GM15510 (cell line): Measurements from ENCODE around the gene FOXP1.

Experiments
- POLR2A ChIP-seq: IDR thresholded peaks from 3 replicates; pipeline ENCODE4 v1.6.1; 2011; ENCODE audit warnings: borderline replicate concordance; ENCODE audit not compliant: insufficient read length; ENCODE audit errors: extremely low read depth

FOXP1 gene

DNA sequence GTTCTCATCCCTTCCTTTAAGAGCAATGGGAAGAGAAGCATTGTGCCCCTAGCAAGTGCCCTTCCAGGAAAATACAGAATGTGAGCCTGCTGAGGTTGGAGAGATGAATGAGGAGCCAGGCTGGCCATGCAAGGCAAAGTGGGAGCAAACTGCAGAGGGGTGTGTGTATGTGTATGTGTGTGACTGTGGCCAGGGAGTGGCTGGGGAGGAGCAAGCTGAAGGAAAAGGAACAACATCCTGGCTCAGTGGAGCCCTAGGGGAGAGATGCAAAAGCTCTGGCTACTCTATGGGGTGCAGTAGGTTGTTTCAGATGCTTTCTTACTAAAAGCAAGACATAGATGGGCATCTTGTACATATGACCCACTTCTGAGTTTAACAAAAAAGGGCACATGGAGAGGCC, 20.6 kb downstream of the FOXP1 start:
- no peak for TF ChIP-seq POLR2A

DNA sequence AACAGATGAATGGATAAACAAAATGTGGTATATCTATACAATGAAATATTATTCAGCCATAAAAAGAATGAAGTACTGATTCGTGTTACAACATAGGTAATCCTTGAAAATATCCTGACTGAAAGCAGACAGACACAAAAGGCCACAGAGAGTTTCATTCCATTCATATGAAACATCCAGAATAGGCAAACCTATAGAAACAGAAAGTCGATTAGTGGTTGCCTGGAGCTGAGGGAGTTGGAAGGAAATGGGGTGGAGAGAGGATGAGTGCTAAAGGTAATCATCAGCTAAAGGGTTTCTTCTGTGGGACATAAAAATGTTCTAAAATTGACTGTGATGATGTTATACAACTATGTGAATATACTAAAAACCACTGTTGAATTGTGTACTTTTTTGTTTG, 22.9 kb downstream of the FOXP1 start:
- no peak for TF ChIP-seq POLR2A

DNA sequence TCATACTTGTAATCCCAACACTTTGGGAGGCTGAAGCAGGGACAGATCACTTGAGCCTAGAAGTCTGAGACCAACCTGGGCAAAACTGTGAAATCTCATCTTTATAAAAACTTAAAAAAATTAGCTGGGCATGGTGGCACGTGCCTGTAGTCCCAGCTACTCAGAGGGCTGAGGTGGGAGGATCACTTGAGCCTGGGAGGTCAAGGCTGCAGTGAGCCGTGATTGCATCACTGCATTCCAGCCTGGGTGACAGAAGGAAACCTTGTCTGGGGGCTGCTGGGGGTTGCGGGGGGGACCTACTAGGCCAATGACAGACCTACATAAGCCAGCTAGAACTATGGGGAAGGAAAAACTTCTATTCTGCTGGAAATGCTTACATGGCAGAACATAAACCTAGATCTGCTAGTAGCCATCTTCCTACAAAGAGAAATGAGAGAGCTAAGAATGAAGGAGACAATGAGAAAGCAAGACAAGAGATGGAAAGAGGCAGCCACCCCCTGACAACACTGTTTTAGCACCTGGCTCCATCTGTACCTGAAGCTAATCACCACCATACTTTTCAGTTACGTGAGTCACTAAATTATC, 23.9 kb downstream of the FOXP1 start:
- TF ChIP-seq POLR2A: no peak

DNA sequence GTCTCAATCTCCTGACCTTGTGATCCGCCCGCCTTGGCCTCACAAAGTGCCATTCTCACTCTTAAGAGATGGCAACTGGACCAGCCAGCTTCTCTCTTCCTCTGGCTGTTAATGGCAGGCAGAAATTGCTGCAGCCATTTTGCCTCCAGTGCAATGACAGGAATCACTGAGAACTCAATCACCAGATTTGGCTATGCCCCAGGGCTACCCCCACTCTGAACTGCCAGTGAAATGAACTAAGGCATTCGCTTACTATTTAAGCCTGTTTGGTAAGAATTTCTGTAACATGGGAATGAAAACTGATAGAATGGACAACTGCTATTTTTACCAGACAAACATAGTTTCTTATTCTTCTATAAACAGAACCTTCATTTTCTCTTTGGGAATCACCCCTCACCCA, 24.5 kb downstream of the FOXP1 start:
- TF ChIP-seq POLR2A: no peak

DNA sequence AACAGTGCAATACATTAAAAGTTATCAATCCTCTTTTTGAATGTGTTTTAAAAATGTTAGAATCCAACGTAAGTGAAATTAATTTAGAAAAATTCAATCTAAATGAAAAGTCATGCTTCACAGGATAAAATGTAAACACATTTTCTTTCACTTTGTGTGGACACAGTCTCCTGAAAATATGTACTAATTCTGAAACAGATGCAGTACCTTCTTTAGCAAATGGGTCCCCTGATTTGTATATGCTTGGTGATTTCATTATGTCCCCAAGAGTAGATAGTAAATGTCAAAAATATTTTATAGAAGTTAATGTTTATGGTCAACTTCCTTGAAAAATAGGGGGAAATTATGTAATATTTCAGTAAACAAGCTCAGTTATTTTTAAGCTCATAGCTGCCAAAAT, 28.9 kb downstream of the FOXP1 start:
- TF ChIP-seq POLR2A: no peak

DNA sequence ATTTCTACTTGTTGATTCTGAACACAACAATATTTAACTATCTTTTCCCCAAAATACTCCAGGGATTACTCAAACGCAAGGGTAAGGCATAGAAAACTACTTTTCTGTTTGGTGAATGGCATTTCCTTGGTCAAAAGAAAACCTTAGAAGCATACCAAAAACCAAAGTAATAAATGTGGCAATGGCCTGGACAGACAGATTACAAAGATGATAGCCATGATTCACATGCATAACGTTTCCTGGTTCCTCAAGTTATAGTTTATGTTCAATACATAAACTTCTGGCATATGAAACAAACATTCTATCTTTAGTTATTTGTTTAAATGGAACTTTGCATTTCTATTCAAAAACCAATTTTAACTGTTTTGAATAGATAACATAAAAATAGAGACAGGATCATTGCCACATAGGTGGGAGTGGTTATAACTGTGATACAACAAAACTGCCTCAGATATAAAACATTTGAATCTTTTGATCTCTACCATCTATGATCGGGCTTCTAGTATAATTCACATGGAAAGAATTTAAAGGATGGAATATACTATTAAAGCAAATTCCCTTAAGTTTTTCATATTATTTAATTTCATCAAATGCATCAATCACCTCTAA, 32.1 kb downstream of the FOXP1 start:
- no peak for TF ChIP-seq POLR2A

DNA sequence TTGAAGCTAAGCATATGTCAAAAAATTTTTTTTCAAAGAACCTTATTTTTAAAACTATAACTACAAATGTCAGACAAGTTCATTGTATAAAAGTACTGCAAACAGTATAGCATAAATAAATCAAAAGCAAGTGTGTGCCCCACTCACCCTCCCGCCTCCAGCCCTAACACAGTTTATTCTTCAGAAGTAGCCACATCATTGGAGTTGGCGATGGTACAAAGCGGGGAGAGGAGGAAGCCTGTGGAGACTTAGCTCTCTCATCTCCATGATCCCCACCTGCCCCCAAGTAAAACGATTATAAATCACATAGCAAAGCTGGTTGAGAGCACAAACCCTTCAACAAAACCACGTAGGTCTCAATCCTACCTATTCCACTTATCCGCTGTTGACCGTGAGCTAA, 33.6 kb downstream of the FOXP1 start:
- TF ChIP-seq POLR2A: no peak

DNA sequence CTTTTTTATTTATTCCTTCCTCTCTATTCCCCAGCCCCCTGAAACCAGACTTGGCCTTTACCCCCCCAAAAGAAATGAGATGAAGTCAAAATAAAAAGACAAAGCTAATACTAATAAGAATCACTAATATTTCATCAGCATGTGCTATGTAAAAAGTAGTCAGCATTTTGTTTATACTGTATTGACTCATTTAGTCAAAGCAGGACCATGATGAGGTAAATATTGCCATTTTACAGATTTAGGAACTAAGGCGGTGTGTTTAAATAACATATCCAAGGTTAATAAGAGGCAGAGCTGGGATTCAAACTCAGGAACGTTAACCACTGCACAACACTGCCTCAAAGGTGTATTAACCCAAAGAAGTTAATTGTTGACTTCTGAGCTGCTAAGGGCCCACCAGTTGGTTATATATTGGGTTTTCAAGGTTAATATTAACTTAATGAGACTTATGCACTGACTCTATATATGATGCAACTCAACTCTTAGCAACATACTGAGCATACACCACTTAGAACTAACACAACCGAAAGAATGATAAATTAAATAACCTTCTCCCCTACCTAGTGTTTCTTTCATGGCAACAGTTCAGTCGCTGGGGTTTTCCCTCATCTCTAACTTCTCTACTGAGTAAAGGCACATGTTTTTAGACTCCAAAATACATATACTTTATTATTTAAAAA, 34.7 kb downstream of the FOXP1 start:
- no peak for TF ChIP-seq POLR2A

DNA sequence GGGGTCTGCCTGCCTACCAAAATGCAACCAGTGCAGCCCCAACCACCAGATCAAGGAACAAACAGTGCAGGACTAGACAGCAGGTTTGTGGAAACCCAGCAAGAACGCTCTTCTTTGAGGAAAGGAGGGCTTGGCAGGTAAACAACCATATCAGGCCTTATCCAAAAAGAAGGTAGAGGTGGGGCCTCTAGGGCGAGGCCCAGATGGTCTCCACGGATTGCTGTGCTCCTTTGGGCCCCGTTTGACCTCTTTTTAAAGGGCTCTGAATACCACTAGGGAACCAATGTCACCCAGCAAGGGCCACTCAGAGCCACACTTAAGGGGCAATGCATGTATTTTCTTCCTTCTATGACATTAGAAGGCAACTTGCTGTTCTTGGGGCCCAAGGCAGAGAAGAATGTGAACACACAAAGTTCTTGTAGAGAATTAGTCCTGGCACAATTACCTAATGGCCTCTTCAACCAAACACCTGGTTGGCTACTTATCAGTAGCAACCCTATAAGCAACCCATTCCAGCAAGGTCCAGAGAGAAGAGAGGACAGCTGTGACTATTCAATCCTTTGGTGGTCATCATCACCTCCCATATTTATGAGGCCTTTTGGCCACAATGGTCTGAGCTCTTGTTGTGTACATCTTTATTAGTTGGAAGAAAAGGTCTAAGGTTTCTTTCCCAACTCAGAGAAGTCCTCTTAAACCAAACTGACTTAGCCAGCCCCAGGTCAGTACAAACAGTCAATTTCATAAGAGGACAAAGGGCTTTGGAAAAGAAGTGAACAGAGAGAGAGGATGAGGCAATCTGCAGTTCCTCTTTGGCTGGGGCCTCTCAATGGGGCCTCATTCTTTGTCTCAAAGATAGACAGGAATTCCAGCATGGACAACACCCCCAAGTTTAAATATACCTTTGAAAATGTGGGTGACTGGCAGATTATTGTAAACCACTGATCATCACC, 36.0 kb downstream of the FOXP1 start:
- TF ChIP-seq POLR2A: no peak

DNA sequence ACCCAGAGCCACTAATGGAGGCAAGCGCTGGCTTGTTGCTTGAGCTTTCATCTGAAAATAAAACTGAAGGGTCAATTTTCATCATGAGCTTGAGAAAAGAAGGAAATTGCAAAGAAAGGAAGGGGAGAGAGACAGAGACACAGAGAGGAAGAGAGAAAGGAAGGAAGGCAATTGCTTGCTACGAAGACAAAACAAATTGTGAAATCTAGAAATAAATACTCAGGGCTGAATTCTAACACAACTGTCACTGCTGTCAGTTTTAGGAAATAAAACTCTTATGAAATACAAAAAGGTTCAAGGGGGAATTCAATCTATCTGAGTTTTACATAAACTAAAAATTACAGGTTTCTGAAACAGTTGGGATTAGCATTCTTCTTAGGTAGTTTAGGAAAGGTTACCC, 36.7 kb downstream of the FOXP1 start:
- TF ChIP-seq POLR2A: no peak

DNA sequence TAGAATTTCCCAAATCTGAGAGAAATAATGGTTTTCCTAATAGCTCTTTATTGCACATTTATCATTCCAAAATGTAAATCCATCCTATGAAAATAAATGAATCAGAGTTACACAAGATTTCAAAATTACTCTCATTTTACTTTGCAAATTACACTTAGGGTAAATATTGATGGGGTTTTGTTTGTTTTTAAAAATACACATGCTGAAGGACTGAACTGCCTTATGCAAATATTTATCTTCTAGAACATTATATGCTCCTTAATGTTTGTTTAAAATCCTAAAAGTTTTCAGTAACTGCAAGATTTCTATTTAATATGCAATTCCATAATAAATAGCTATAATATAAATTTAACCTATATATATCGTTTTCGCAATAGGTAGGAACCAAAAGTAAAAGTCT, 38.2 kb downstream of the FOXP1 start:
- no peak for TF ChIP-seq POLR2A

DNA sequence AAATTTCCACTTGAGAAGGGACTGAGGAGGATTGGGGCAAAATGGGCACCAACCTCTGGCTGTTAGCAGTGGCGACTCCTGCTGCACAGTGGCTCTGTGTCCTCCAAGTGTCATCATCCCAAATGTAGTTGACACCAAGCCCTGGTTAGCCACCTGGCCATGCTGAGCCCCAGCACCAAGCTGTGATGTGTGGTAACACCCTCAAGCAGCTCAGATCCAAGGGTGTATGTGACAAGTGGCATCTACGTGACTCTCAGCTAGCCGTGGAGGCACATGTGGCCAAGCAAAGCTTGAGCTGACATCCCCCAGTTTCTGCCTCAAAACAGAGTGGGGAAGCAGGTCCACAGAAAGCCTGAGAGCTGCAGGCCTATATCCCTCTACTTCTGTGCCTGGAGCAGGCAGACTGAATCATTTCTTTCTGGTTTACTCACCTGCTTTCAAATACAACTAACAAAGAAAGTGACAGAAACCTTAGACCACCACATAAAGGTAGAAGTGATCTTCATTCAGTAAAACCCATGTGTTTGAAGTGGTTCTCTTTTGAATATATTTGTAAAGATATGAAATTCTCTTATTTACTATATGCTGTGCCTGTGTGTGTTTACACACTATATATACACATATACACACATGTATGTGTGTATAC, 40.0 kb downstream of the FOXP1 start:
- no peak for TF ChIP-seq POLR2A

DNA sequence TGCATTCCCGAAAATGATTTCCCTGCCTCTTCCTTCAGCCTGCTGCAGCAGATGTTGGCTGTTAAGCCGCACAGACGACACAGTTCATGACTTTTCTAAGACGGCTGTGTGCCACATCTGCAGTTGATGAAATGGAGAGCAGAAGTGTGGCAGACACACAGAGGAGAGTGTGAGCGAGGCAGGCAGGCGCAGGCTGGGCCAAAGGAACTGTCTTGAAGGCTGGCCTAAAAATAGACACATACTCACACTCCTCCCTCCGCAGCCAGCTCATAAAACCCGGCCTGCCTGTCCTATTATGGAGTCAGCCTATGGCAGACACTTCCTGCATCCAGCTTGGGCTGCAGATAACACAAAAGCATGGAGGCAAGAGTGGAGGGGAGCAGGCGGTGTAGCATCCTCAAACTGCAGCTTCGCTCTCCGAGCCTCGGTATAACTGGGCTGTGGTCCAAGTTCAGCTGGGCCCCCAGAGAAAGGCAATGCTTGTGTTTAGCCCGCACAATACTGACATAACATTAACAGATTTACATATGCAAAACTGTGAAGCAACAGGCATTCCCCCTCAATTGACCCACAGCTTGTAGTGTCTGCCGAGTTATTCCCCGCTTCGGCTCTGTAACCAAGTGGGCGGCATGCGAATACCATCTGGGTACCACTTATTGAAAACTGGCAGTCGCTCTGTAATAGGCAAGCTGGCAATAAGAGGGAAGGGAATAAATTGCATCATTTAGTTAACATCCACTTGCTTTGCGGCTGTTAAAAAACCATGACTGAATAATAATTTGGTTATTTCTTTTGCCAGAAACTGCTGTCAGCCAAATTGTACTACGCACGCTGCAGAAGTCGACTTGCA, 40.8 kb downstream of the FOXP1 start:
- no peak for TF ChIP-seq POLR2A

DNA sequence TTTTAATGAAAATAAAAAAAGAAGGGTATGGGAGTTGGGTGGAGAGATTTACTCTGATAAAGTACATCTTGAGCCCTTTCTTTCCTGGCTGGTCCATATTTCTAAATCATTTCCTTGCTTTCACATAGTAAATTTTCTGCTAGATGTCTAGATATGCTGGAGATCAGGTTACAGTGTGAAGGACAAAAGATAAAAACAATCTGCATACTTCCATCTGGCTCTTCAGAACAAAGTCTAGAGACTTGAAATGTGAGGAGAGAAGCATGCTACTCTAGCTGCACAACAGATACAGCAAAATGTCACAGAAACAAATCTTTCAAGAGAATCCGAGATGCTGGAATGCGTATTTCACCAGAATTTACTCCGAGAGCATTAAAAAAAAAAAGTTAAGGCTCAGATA, 42.2 kb downstream of the FOXP1 start:
- TF ChIP-seq POLR2A: no peak
